ENCODE data around the gene TUBB4B. TPM values are rescaled to one million over a fixed set of nuclear protein-coding genes. Genes with fewer than 3 reads are reported as not detected.
"Not testable (repeated sequence)": the region's sequence is repeated elsewhere in the genome, so short reads cannot be mapped to it uniquely, and the experiment has no call there.

TUBB4B gene
- total and polyA plus RNA-seq, 8 donors, result 69.4 to 292 (median 153) TPM

GRCh38 chr9:137242269-137243203 lies 1.4 kb downstream of the TUBB4B start:
- H3K9me3 ChIP-seq, result no peaks in the 10 kb centered on the region
- H3K4me1 ChIP-seq, result peaks cover 30 to 57% (median 55%) of the 10 kb centered on the region in 4 donors
- intact Hi-C loops (cut with DNase I; ENCODE audit: low total_unique reads), result no loop called here
- no peak for DNase-seq
- H3K4me3 ChIP-seq, result peak overlapping the region; percentile 73 to 94 (median 82)
- H3K27me3 ChIP-seq, result no peaks in the 10 kb centered on the region
- peaks cover 16 to 22% (median 21%) of the 10 kb centered on the region in 4 donors for H3K36me3 ChIP-seq
- no peak for TF ChIP-seq CTCF (IDR thresholded peaks at IDR 0.05)
- TF ChIP-seq POLR2AphosphoS5 (IDR thresholded peaks at IDR 0.05), result peak in 1 of 3 donors; percentile 4
- 54 to 69% (median 59%) methylated on average over 35 to 36 of the region's 36 CpGs for WGBS, 5 donors
- peak overlapping the region; percentile 82 to 97 (median 92) for H3K27ac ChIP-seq

GRCh38 chr9:137243266-137243625 lies 2.2 kb downstream of the TUBB4B start:
- Histone ChIP-seq H3K4me3 (peak overlapping the region in 3 of 4 donors; percentile 75 to 94 (median 89)), H3K36me3 (peaks cover 16 to 22% (median 21%) of the 10 kb centered on the region in 4 donors), H3K4me1 (peaks cover 28 to 50% (median 48%) of the 10 kb centered on the region in 4 donors)
- 87 to 92% (median 88%) methylated on average over 15 to 18 of the region's 18 CpGs for WGBS, 5 donors
- intact Hi-C loops (cut with DNase I; ENCODE audit: low total_unique reads); H3K9me3 ChIP-seq; H3K27ac ChIP-seq; DNase-seq; H3K27me3 ChIP-seq: not testable (repeated sequence)

- no peak for TF ChIP-seq CTCF (IDR thresholded peaks at IDR 0.05)
- no peak for TF ChIP-seq POLR2A (IDR thresholded peaks at IDR 0.05)
- TF ChIP-seq POLR2AphosphoS5 (IDR thresholded peaks at IDR 0.05), result peak in 2 of 3 donors; percentile 21 to 34
- TF ChIP-seq EP300 (IDR thresholded peaks at IDR 0.05), result no peak
- Histone ChIP-seq H3K9me3 (no peaks in the 10 kb centered on the region), H3K27ac (no peak overlapping the region), H3K27me3 (no peaks in the 10 kb centered on the region), H3K4me1 (peaks cover 28 to 44% (median 42%) of the 10 kb centered on the region in 4 donors), H3K36me3 (peaks cover 16 to 22% (median 21%) of the 10 kb centered on the region in 4 donors), H3K4me3 (peak overlapping the region in 1 of 4 donors; percentile 12)
- 58 to 66% (median 62%) methylated on average over 8 to 15 of the region's 15 CpGs for WGBS, 5 donors
- intact Hi-C loops (cut with DNase I; ENCODE audit: low total_unique reads), result no loop called here
- no peak for DNase-seq
Observed at GRCh38 chr9:137243626-137244485, 2.8 kb downstream of the TUBB4B start.

- DNase-seq, result peak in 1 of 2 donors; percentile 42
- 57 to 71% (median 66%) methylated on average over 21 to 36 of the region's 36 CpGs for WGBS, 5 donors
- no peaks in the 10 kb centered on the region for H3K27me3 ChIP-seq
- peaks cover 25 to 35% (median 33%) of the 10 kb centered on the region in 4 donors for H3K4me1 ChIP-seq
- TF ChIP-seq POLR2AphosphoS5 (IDR thresholded peaks at IDR 0.05), result no peak
- no peak for TF ChIP-seq CTCF (IDR thresholded peaks at IDR 0.05)
- no peak for TF ChIP-seq POLR2A (IDR thresholded peaks at IDR 0.05)
- no peak for TF ChIP-seq EP300 (IDR thresholded peaks at IDR 0.05)
- no peak overlapping the region for H3K4me3 ChIP-seq
- intact Hi-C loops (cut with DNase I; ENCODE audit: low total_unique reads), result no loop called here
- no peak overlapping the region for H3K27ac ChIP-seq
- H3K36me3 ChIP-seq, result peaks cover 16 to 22% (median 21%) of the 10 kb centered on the region in 4 donors
- no peaks in the 10 kb centered on the region for H3K9me3 ChIP-seq
Observed at GRCh38 chr9:137244486-137245449, 3.7 kb downstream of the TUBB4B start.

Data from stomach (tissue), 9 donors.